ENCODE results near the gene PIN4.
"Not testable (repeated sequence)": the region's sequence is repeated elsewhere in the genome, so short reads cannot be mapped to it uniquely, and the experiment has no call there.

Gene PIN4

GRCh38 chrX:72181178-72182125 lies at the start of gene PIN4:
Gene PIN4 (plus strand): TSS chrX:72181757. CDS start chrX:72181786, 29 bp downstream.
- peak; percentile 75 to 76 for DNase-seq (ENCODE audit: low read depth in 2 of 2)

GRCh38 chrX:72132456-72132855 lies 49.1 kb upstream of the PIN4 start:
- no peak for DNase-seq (ENCODE audit: low read depth in 2 of 2)

GRCh38 chrX:72133851-72134546 lies 47.6 kb upstream of the PIN4 start:
- no peak for DNase-seq (ENCODE audit: low read depth in 2 of 2)

- no peak for DNase-seq (ENCODE audit: low read depth in 2 of 2)
Observed at GRCh38 chrX:72137846-72138495, 43.6 kb upstream of the PIN4 start.

GRCh38 chrX:72139538-72139937 lies 42.0 kb upstream of the PIN4 start:
- no peak for DNase-seq (ENCODE audit: low read depth in 2 of 2)

GRCh38 chrX:72141372-72142004 lies 40.1 kb upstream of the PIN4 start:
- DNase-seq (ENCODE audit: low read depth in 2 of 2): no peak

GRCh38 chrX:72142094-72142793 lies 39.3 kb upstream of the PIN4 start:
- DNase-seq (ENCODE audit: low read depth in 2 of 2): no peak

- no peak for DNase-seq (ENCODE audit: low read depth in 2 of 2)
Observed at GRCh38 chrX:72142794-72143608, 38.6 kb upstream of the PIN4 start.

GRCh38 chrX:72143609-72143907 lies 38.0 kb upstream of the PIN4 start:
- no peak for DNase-seq (ENCODE audit: low read depth in 2 of 2)

- DNase-seq (ENCODE audit: low read depth in 2 of 2): no peak
Observed at GRCh38 chrX:72145181-72145580, 36.4 kb upstream of the PIN4 start.

- DNase-seq (ENCODE audit: low read depth in 2 of 2): no peak
Observed at GRCh38 chrX:72146527-72146926, 35.0 kb upstream of the PIN4 start.

- no peak for DNase-seq (ENCODE audit: low read depth in 2 of 2)
Observed at GRCh38 chrX:72158773-72159172, 22.8 kb upstream of the PIN4 start.

GRCh38 chrX:72159769-72160168 lies 21.8 kb upstream of the PIN4 start:
- no peak for DNase-seq (ENCODE audit: low read depth in 2 of 2)

- no peak for DNase-seq (ENCODE audit: low read depth in 2 of 2)
Observed at GRCh38 chrX:72165551-72165950, 16.0 kb upstream of the PIN4 start.

- DNase-seq (ENCODE audit: low read depth in 2 of 2): peak; percentile 2 to 15
Observed at GRCh38 chrX:72169008-72169728, 12.4 kb upstream of the PIN4 start.

- not testable (repeated sequence) for DNase-seq (ENCODE audit: low read depth in 2 of 2)
Observed at GRCh38 chrX:72176289-72176688, 5.3 kb upstream of the PIN4 start.

- DNase-seq (ENCODE audit: low read depth in 2 of 2): no peak
Observed at GRCh38 chrX:72176981-72177380, 4.6 kb upstream of the PIN4 start.

- DNase-seq (ENCODE audit: low read depth in 2 of 2): no peak
Observed at GRCh38 chrX:72180539-72180938, 1.0 kb upstream of the PIN4 start.

- DNase-seq (ENCODE audit: low read depth in 2 of 2): no peak
Observed at GRCh38 chrX:72182924-72183323, 1.4 kb downstream of the PIN4 start.
